H1 (cell line): ENCODE data around the gene EZH1.

Experiments used
- EZH2 ChIP-seq: fragments of 200-600 bp; sonication (generic); IDR thresholded peaks from 2 replicates; pipeline ENCODE4 v1.7.1; 2012; ENCODE audit warnings: low read depth, mild to moderate bottlenecking, moderate library complexity, low read length, inconsistent platforms; ENCODE audit not compliant: severe bottlenecking
- KDM5A ChIP-seq: fragments of 200-600 bp; IDR thresholded peaks from 2 replicates; pipeline ENCODE4 v1.7.1; 2012; ENCODE audit warnings: mild to moderate bottlenecking, low read length, inconsistent platforms, mixed read lengths
- POLR2AphosphoS5 ChIP-seq: IDR thresholded peaks from 2 replicates; pipeline ENCODE4 v1.6.1; 2011; ENCODE audit warnings: low read depth, low read length
- SIN3A ChIP-seq, 2 experiments: IDR thresholded peaks in 1 of 2; conservative IDR thresholded peaks in 1 of 2; 2 replicates each; pipeline ENCODE4 v1.6.1; 2011 to 2012; ENCODE audit warnings: low read length in 2 of 2, improper control_type of control experiment in 1 of 2, low read depth in 1 of 2, mild to moderate bottlenecking in 1 of 2
- SRF ChIP-seq: IDR thresholded peaks from 2 replicates; pipeline ENCODE4 v1.6.1; 2011; ENCODE audit warnings: mild to moderate bottlenecking, low read depth, low read length, moderate library complexity
- TBP ChIP-seq: IDR thresholded peaks from 2 replicates; pipeline ENCODE4 v1.6.1; 2011; ENCODE audit warnings: low read depth, low read length, improper control_type of control experiment
- TF ChIP-seq, protein P1 (sequence below), 3 experiments: IDR thresholded peaks; 1 replicate in 2 of 3; 2 replicates in 1 of 3; pipeline versions ENCODE4 v1.5.1 to v1.6.1; 2011; ENCODE audit warnings: low read length in 3 of 3, mild to moderate bottlenecking in 3 of 3, inconsistent platforms in 2 of 3, low read depth in 1 of 3, moderate library complexity in 1 of 3; ENCODE audit not compliant: insufficient read depth in 1 of 3; ENCODE audit errors: control extremely low read depth in 1 of 3
- TF ChIP-seq, protein P2 (sequence below): IDR thresholded peaks from 2 replicates; pipeline ENCODE4 v1.6.1; 2012; ENCODE audit warnings: inconsistent platforms

DNA sequence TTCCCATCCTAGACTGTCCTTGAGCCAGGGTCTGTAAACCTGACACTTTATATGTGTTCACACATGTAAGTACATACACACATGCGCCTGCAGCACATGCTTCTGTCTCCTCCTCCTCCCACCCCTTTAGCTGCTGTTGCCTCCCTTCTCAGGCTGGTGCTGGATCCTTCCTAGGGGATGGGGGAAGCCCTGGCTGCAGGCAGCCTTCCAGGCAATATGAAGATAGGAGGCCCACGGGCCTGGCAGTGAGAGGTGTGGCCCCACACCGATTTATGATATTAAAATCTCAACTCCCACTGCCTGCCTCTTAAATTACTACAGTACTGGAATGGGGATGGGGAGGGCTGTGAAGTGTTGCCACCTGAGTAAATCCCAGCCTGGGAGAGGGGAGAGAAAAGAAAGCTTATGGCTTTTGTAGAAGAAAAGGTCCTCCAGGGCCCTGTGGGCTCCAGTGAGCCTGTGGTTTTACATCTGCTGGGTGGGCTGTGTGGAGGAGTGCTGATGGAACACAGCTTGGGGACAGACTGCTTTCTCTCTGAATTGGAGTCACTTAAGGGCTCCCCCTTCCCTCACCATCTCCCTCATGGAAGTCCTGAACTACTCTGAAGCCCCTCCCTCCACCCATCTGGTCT lies 34.6 kb upstream of the EZH1 start:
- TF ChIP-seq, protein P1, sequence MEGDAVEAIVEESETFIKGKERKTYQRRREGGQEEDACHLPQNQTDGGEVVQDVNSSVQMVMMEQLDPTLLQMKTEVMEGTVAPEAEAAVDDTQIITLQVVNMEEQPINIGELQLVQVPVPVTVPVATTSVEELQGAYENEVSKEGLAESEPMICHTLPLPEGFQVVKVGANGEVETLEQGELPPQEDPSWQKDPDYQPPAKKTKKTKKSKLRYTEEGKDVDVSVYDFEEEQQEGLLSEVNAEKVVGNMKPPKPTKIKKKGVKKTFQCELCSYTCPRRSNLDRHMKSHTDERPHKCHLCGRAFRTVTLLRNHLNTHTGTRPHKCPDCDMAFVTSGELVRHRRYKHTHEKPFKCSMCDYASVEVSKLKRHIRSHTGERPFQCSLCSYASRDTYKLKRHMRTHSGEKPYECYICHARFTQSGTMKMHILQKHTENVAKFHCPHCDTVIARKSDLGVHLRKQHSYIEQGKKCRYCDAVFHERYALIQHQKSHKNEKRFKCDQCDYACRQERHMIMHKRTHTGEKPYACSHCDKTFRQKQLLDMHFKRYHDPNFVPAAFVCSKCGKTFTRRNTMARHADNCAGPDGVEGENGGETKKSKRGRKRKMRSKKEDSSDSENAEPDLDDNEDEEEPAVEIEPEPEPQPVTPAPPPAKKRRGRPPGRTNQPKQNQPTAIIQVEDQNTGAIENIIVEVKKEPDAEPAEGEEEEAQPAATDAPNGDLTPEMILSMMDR (IDR thresholded peaks at IDR 0.05; ENCODE audit: control extremely low read depth in 1 of 3, insufficient read depth in 1 of 3, low read depth in 1 of 3, low read length in 3 of 3) = no peak
- TF ChIP-seq SRF (no peak), EZH2 (no peak), TBP (no peak), KDM5A (no peak), POLR2AphosphoS5 (no peak), SIN3A (conservative IDR thresholded peaks at IDR 0.05 in 1 of 2, IDR thresholded peaks at IDR 0.05 in 1 of 2; ENCODE audit: low read depth in 1 of 2, low read length in 2 of 2) (no peak)
- TF ChIP-seq, protein P2, sequence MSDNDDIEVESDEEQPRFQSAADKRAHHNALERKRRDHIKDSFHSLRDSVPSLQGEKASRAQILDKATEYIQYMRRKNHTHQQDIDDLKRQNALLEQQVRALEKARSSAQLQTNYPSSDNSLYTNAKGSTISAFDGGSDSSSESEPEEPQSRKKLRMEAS = no peak
